DND-41 (cell line): Measurements from ENCODE around the gene IVD.

ENCODE experiments used
- ATAC-seq: fragments of 200-7000 bp; cut with Tn5 transposase; 3 replicates; pipeline ENCODE4 v1.9.1; 2021; ENCODE audit warnings: low read depth; ENCODE audit not compliant: insufficient read depth
- DNase-seq: peaks from one replicate; pipeline ENCODE4 v3.0.0-alpha.2; 2020
- H2AFZ ChIP-seq: 2 replicates; pipeline ENCODE4 v1.6.0; 2012; ENCODE audit warnings: low read depth, low read length
- H3K27ac ChIP-seq: 2 replicates; pipeline ENCODE4 v1.5.1; 2012; ENCODE audit warnings: low read length, inconsistent platforms
- H3K27me3 ChIP-seq: fragments of 200-600 bp; sonication (generic); 2 replicates; pipeline ENCODE4 v1.6.0; 2012; ENCODE audit warnings: low read length, mild to moderate bottlenecking, inconsistent platforms; ENCODE audit not compliant: insufficient read depth, poor library complexity
- H3K36me3 ChIP-seq: 2 replicates; pipeline ENCODE4 v1.5.1; 2012; ENCODE audit warnings: low read length, inconsistent platforms; ENCODE audit not compliant: insufficient read depth
- H3K4me1 ChIP-seq: 2 replicates; pipeline ENCODE4 v1.5.1; 2012; ENCODE audit warnings: mild to moderate bottlenecking, low read length; ENCODE audit not compliant: insufficient read depth
- H3K4me2 ChIP-seq: 2 replicates; pipeline ENCODE4 v1.6.0; 2012; ENCODE audit warnings: mild to moderate bottlenecking, moderate library complexity, low read length, inconsistent platforms; ENCODE audit not compliant: insufficient read depth
- H3K4me3 ChIP-seq, 2 experiments: fragments of 200-600 bp in 1 of 2; shearing (Covaris generic) in 1 of 2; 2 replicates each; pipeline ENCODE4 v1.5.1; 2012 to 2016; ENCODE audit warnings: inconsistent platforms in 2 of 2, low read length in 2 of 2, mild to moderate bottlenecking in 2 of 2, low read depth in 1 of 2, moderate library complexity in 1 of 2
- H3K79me2 ChIP-seq: 2 replicates; pipeline ENCODE4 v1.6.0; 2012; ENCODE audit warnings: low read length, inconsistent platforms; ENCODE audit not compliant: insufficient read depth
- H3K9ac ChIP-seq: 2 replicates; pipeline ENCODE4 v1.6.0; 2012; ENCODE audit warnings: low read depth, mild to moderate bottlenecking, inconsistent platforms, low read length, moderate library complexity
- H3K9me3 ChIP-seq: 2 replicates; pipeline ENCODE4 v1.5.1; 2012; ENCODE audit warnings: low read length, moderate library complexity, mild to moderate bottlenecking, inconsistent platforms; ENCODE audit not compliant: insufficient read depth, severe bottlenecking
- H4K20me1 ChIP-seq: 2 replicates; pipeline ENCODE4 v1.6.0; 2012; ENCODE audit warnings: low read length; ENCODE audit not compliant: insufficient read depth
- EZH2 ChIP-seq: IDR thresholded peaks from 3 replicates; pipeline ENCODE4 v1.6.1; 2012; ENCODE audit warnings: borderline replicate concordance, low read depth, mild to moderate bottlenecking, moderate library complexity, low read length, inconsistent platforms; ENCODE audit not compliant: severe bottlenecking
- TF ChIP-seq, protein P1 (sequence below): IDR thresholded peaks from 2 replicates; pipeline ENCODE4 v1.5.1; 2012; ENCODE audit warnings: borderline replicate concordance, low read length, moderate library complexity, mild to moderate bottlenecking; ENCODE audit not compliant: poor library complexity, severe bottlenecking; ENCODE audit errors: extremely low read depth

The IVD gene

DNA sequence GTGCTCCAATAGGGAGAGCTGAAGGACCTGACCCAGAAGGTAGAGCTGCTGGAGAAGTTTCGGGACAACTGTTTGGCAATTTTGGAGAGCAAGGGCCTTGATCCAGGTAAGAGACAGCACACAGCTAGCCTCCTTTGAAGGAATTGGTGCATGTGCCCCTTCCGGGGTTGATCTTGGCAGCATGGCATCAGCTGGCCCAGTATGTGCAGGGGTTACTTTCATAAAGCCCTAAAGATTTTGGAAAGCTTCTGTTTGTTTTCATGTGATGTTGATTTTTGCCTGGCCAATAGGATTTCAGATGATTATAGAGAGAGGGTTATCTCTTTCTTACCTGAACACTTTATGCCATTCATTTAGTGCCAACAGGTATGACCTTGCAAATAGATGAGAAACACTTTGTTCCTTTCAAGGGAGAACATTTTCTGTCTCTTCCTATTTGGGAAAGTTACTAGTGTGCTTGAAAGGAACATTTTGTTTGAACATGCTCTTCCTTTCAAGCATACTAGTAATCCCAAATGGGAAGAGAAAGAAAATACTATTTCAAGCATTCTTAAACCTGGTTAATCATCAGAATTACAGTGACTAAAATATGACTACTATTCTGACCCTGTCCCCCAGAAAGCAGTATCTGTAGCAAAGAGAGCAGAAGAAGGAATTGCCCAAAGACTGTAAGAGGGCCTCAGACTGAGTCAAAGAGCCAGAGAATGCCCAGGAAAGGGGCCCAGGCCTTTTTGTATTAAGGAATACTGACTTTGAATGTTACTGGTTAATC lies 15.6 kb upstream of the IVD start:
- Histone ChIP-seq H3K9me3 (no peaks in the 10 kb centered on the region), H3K36me3 (peaks cover 84% of the 10 kb centered on the region), H2AFZ (no peak overlapping the region), H3K9ac (no peak overlapping the region), H3K4me2 (no peak overlapping the region), H3K4me3 (no peak overlapping the region), H3K27ac (no peak overlapping the region), H4K20me1 (peaks cover 5% of the 10 kb centered on the region; the same call in 1 of the 2 replicates), H3K4me1 (peaks cover 4% of the 10 kb centered on the region), H3K27me3 (no peaks in the 10 kb centered on the region), H3K79me2 (peaks cover 18% of the 10 kb centered on the region)
- TF ChIP-seq EZH2 = no peak
- TF ChIP-seq, protein P1, sequence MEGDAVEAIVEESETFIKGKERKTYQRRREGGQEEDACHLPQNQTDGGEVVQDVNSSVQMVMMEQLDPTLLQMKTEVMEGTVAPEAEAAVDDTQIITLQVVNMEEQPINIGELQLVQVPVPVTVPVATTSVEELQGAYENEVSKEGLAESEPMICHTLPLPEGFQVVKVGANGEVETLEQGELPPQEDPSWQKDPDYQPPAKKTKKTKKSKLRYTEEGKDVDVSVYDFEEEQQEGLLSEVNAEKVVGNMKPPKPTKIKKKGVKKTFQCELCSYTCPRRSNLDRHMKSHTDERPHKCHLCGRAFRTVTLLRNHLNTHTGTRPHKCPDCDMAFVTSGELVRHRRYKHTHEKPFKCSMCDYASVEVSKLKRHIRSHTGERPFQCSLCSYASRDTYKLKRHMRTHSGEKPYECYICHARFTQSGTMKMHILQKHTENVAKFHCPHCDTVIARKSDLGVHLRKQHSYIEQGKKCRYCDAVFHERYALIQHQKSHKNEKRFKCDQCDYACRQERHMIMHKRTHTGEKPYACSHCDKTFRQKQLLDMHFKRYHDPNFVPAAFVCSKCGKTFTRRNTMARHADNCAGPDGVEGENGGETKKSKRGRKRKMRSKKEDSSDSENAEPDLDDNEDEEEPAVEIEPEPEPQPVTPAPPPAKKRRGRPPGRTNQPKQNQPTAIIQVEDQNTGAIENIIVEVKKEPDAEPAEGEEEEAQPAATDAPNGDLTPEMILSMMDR = no peak
- DNase-seq (no peak), ATAC-seq (no peak)

DNA sequence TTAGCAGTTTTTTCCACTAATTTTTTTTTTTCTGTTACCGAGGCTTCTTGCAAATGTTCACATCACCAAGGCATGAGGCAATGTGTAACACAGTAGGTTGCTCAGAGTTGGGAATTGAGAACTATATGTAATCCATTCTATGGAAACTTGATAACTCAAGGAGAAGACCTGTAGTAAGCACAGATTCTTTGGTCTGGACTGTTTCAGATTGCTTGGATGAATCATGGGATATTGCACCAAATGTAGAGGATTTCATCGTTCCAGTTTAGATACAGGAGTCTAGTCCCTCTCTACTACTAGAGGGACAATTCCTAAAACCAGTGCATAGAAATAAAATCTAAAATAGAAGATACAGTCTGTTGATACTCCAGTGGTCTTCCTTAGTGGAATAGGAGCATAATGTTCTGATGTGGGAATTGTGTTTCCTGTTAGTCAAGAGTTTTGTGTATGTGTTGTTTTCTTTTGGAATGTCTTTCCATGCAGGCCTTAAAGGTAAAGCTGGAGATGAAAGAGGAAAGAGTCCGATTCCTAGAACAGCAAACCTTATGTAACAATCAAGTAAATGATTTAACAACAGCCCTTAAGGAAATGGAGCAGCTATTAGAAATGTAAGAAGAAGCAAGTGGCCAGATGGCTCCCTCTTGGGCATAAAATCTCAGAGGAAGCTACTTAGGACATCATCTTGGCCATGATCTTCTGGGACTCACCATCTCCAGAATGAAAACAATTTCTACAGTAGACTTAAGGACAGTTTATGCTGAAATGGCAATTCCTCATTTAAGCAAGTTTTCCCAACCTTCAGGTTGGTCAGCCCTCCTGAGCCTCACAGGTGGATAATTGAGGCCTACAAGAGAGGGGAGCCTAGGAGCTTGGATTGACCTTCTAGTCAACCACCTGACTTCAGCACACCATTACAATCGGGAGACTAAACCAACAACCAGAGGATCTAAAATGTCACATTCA lies 12.3 kb upstream of the IVD start:
- peaks cover 9% of the 10 kb centered on the region for H3K4me1 ChIP-seq
- H3K4me2 ChIP-seq = no peak overlapping the region
- H4K20me1 ChIP-seq = no peaks in the 10 kb centered on the region
- ATAC-seq (no peak), DNase-seq (no peak)
- H3K9ac ChIP-seq = no peak overlapping the region
- no peak overlapping the region for H3K27ac ChIP-seq
- no peaks in the 10 kb centered on the region for H3K27me3 ChIP-seq
- TF ChIP-seq, protein P1 = no peak
- no peak for TF ChIP-seq EZH2
- H3K9me3 ChIP-seq = no peaks in the 10 kb centered on the region
- H2AFZ ChIP-seq = no peak overlapping the region
- H3K4me3 ChIP-seq = no peak overlapping the region
- no peaks in the 10 kb centered on the region for H3K79me2 ChIP-seq
- H3K36me3 ChIP-seq = peaks cover 59% of the 10 kb centered on the region

DNA sequence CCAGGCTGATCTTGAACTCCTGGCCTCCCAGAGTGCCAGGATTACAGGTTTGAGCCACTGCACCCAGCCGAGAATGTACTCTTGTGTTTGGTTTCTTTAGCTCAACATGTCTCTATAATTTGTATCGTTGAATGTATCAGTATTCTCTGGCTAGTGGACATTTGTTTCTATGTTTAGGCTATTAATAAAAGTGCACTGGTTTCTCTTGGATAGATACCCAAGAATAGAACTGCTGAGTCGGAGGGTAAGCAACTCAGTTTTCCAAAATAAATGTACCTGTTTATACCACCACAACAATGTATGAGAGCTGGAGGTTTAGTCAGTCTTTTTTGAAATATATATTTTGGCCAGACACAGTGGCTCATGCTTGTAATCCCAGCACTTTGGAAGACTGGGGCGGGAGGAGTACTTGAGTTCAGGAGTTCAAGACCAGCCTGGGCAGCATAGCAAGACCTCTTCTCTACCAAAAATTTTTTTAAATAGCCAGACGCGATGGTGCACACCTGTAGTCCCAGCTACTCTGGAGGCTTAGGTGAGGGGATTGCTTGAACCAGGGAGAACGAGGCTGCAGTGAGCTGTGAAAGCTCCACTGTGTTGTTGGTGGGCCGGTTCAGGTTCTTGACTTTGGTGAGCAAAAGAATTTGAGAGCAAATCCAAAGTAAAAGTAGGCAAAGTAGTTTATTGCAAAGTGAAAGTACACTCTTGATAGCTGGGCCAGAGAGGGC lies 7.7 kb upstream of the IVD start:
- Histone ChIP-seq H3K36me3 (peaks cover 20% of the 10 kb centered on the region), H3K4me2 (peak overlapping the region; percentile 60), H3K79me2 (no peaks in the 10 kb centered on the region), H3K9me3 (no peaks in the 10 kb centered on the region), H3K4me1 (peaks cover 20% of the 10 kb centered on the region), H3K4me3 (peak overlapping the region in 1 of 2 experiments; percentile 44; a peak in 1 of 4 replicates), H3K27ac (peak overlapping the region; percentile 71), H3K9ac (peak overlapping the region; percentile 27; the same call in 1 of the 2 replicates), H3K27me3 (no peaks in the 10 kb centered on the region), H2AFZ (no peak overlapping the region), H4K20me1 (no peaks in the 10 kb centered on the region)
- DNase-seq = no peak
- TF ChIP-seq EZH2 = no peak
- TF ChIP-seq, protein P1 = no peak
- 0 out of 3 replicates have a peak, but pooled peaks have one; percentile 10 for ATAC-seq
